Lower lobe of right lung (tissue), 2 donors: ENCODE measurements around the gene TTLL10. TPM values are rescaled to one million over a fixed set of nuclear protein-coding genes. Genes with fewer than 3 reads are reported as not detected.

Experiments used
- ATAC-seq, 2 donors: fragments of 200-7000 bp; cut with Tn5 transposase; one replicate each; pipeline ENCODE4 v1.9.1; 2020 to 2022; ENCODE audit warnings: mild to moderate bottlenecking in 2 of 2, moderate library complexity in 2 of 2
- DNase-seq: peaks from one replicate; pipeline ENCODE4 v3.0.0-alpha.2; 2020
- H3K27ac ChIP-seq: fragments of 200-600 bp; one replicate; pipeline ENCODE4 v1.8.0; 2022
- H3K27me3 ChIP-seq: fragments of 200-600 bp; one replicate; pipeline ENCODE4 v1.8.0; 2022; ENCODE audit warnings: low read depth
- H3K36me3 ChIP-seq: fragments of 200-600 bp; one replicate; pipeline ENCODE4 v1.8.0; 2022; ENCODE audit warnings: mild to moderate bottlenecking
- H3K4me1 ChIP-seq: fragments of 200-600 bp; one replicate; pipeline ENCODE4 v1.8.0; 2022
- H3K4me3 ChIP-seq: fragments of 200-600 bp; one replicate; pipeline ENCODE4 v1.8.0; 2022; ENCODE audit warnings: mild to moderate bottlenecking
- H3K9me3 ChIP-seq: fragments of 200-600 bp; one replicate; pipeline ENCODE4 v1.8.0; 2022
- CTCF ChIP-seq: fragments of 200-600 bp; IDR thresholded peaks from one replicate; pipeline ENCODE4 v1.8.0; 2022; ENCODE audit warnings: antibody characterized with exemption, mild to moderate bottlenecking
- intact Hi-C: fragments of 100-400 bp; cut with DNase I; formaldehyde crosslinking; loops from one replicate; pipeline ENCODE4 v1.11.0; 2022
- total RNA-seq: library from RNA; stranded (reverse); fragmentation: NEBNext Ultra II Directional; extraction: Animal tissue kit (Norgen Biotek cat#: 25700); gene quantifications from one replicate; pipeline ENCODE4 v1.2.1, GENCODE V29; 2021
- donor health status: DM: no; HTN: yes; CAD: no; lungs with severe emphysema.

TTLL10 gene
- total RNA-seq, 1 donor from 2014 or later = 6.6 TPM

GRCh38 chr1:1199961-1200875 lies 26.5 kb downstream of the TTLL10 start:
- H3K27me3 ChIP-seq = peaks cover 37% of the 10 kb centered on the region
- H3K4me3 ChIP-seq = peak overlapping the region; percentile 53
- TF ChIP-seq CTCF = no peak
- H3K9me3 ChIP-seq = no peaks in the 10 kb centered on the region
- ATAC-seq (no peak), DNase-seq (peak; percentile 46)
- intact Hi-C loops = no loop called here
- H3K36me3 ChIP-seq = no peaks in the 10 kb centered on the region
- peaks cover 6% of the 10 kb centered on the region for H3K4me1 ChIP-seq
- no peak overlapping the region for H3K27ac ChIP-seq

GRCh38 chr1:1200876-1201810 lies 27.5 kb downstream of the TTLL10 start:
- intact Hi-C loops = no loop called here
- Histone ChIP-seq H3K4me1 (peaks cover 11% of the 10 kb centered on the region), H3K4me3 (peak overlapping the region; percentile 53), H3K27ac (peak overlapping the region; percentile 18), H3K9me3 (no peaks in the 10 kb centered on the region), H3K27me3 (peaks cover 46% of the 10 kb centered on the region), H3K36me3 (no peaks in the 10 kb centered on the region)
- ATAC-seq (peak; percentile 54 to 73), DNase-seq (peak; percentile 55)
- no peak for TF ChIP-seq CTCF

GRCh38 chr1:1202831-1203560 lies 29.3 kb downstream of the TTLL10 start:
- no peak for ATAC-seq
- Histone ChIP-seq H3K9me3 (no peaks in the 10 kb centered on the region), H3K4me3 (no peak overlapping the region), H3K36me3 (no peaks in the 10 kb centered on the region), H3K27ac (no peak overlapping the region), H3K4me1 (peaks cover 16% of the 10 kb centered on the region), H3K27me3 (peaks cover 65% of the 10 kb centered on the region)
- TF ChIP-seq CTCF = no peak
- intact Hi-C loops = no loop called here
- DNase-seq = peak; percentile 41

- ATAC-seq (no peak), DNase-seq (peak; percentile 35)
- H3K36me3 ChIP-seq = no peaks in the 10 kb centered on the region
- intact Hi-C loops = no loop called here
- no peak overlapping the region for H3K4me3 ChIP-seq
- peaks cover 16% of the 10 kb centered on the region for H3K4me1 ChIP-seq
- H3K9me3 ChIP-seq = no peaks in the 10 kb centered on the region
- H3K27me3 ChIP-seq = peaks cover 73% of the 10 kb centered on the region
- TF ChIP-seq CTCF = no peak
- H3K27ac ChIP-seq = no peak overlapping the region
Measured at GRCh38 chr1:1203561-1204424, 30.1 kb downstream of the TTLL10 start.
